Neural cell (in vitro differentiated cells): ENCODE results near the gene DPP3. TPM values are rescaled to one million over a fixed set of nuclear protein-coding genes. Genes with fewer than 3 reads are reported as not detected.
"Not testable (repeated sequence)": the region's sequence is repeated elsewhere in the genome, so short reads cannot be mapped to it uniquely, and the experiment has no call there.

Experiments
- H2AFZ ChIP-seq: fragments of 200-600, 300-800 bp; sonication (generic), shearing (Covaris generic); 2 replicates; pipeline ENCODE4 v1.6.0; 2014; ENCODE audit warnings: low read depth, mild to moderate bottlenecking, antibody characterized with exemption, low read length, moderate library complexity
- H3F3A ChIP-seq: fragments of 200-600 bp; shearing (Covaris generic); 2 replicates; pipeline ENCODE4 v1.6.1; 2016; ENCODE audit warnings: mild to moderate bottlenecking, moderate library complexity, mixed read lengths, antibody characterized with exemption, low read length; ENCODE audit not compliant: insufficient read depth, poor library complexity, severe bottlenecking
- H3K27ac ChIP-seq: fragments of 200-600, 300-800 bp; sonication (generic), shearing (Covaris generic); 2 replicates; pipeline ENCODE4 v1.5.1; 2014; ENCODE audit warnings: mild to moderate bottlenecking, low read length, moderate library complexity
- H3K27me3 ChIP-seq: fragments of 300-800, 200-600 bp; sonication (generic), shearing (Covaris generic); 2 replicates; pipeline ENCODE4 v1.6.0; 2014; ENCODE audit warnings: mild to moderate bottlenecking, low read depth, low read length, moderate library complexity; ENCODE audit not compliant: insufficient read depth
- H3K36me3 ChIP-seq: fragments of 300-800, 200-600 bp; sonication (generic), shearing (Covaris generic); 2 replicates; pipeline ENCODE4 v1.5.1; 2014; ENCODE audit warnings: mild to moderate bottlenecking, antibody characterized with exemption, low read length, moderate library complexity; ENCODE audit not compliant: insufficient read depth
- H3K4me2 ChIP-seq: fragments of 300-800, 200-600 bp; sonication (generic), shearing (Covaris generic); 2 replicates; pipeline ENCODE4 v1.6.0; 2014; ENCODE audit warnings: mild to moderate bottlenecking, low read length
- H3K4me3 ChIP-seq: fragments of 300-800, 200-600 bp; sonication (generic), shearing (Covaris generic); 2 replicates; pipeline ENCODE4 v1.5.1; 2014; ENCODE audit warnings: mild to moderate bottlenecking, low read length, moderate library complexity
- H3K79me2 ChIP-seq: fragments of 200-600 bp; shearing (Covaris generic); replicated peaks from 2 replicates; pipeline ENCODE4 v1.6.0; 2014; ENCODE audit warnings: mild to moderate bottlenecking, low read length, moderate library complexity; ENCODE audit not compliant: insufficient read depth
- H3K9ac ChIP-seq: fragments of 300-800, 200-600 bp; sonication (generic), shearing (Covaris generic); 2 replicates; pipeline ENCODE4 v1.6.1; 2016; ENCODE audit warnings: mild to moderate bottlenecking, low read length, mixed read lengths
- H3K9me2 ChIP-seq: fragments of 200-600 bp; shearing (Covaris generic); 2 replicates; pipeline ENCODE4 v1.6.1; 2016; ENCODE audit warnings: mild to moderate bottlenecking, low read length, mixed read lengths; ENCODE audit not compliant: insufficient read depth
- H3K9me3 ChIP-seq: fragments of 200-600, 300-800 bp; sonication (generic), shearing (Covaris generic); 2 replicates; pipeline ENCODE4 v1.6.1; 2016; ENCODE audit warnings: mild to moderate bottlenecking, mixed run types, low read length, moderate library complexity, mixed read lengths
- H4K20me1 ChIP-seq: fragments of 200-600 bp; shearing (Covaris generic); 2 replicates; pipeline ENCODE4 v1.6.1; 2016; ENCODE audit warnings: mild to moderate bottlenecking, mixed run types; ENCODE audit not compliant: insufficient read depth
- EP300 ChIP-seq: fragments of 450-650 bp; conservative IDR thresholded peaks from 2 replicates; pipeline ENCODE4 v1.6.1; 2014; ENCODE audit warnings: antibody characterized with exemption, mild to moderate bottlenecking, moderate library complexity; ENCODE audit not compliant: poor library complexity, severe bottlenecking
- EZH2 ChIP-seq: fragments of 200-600, 300-800 bp; shearing (Covaris generic), sonication (generic); IDR thresholded peaks from 2 replicates; pipeline ENCODE4 v1.6.1; 2014; ENCODE audit warnings: antibody characterized with exemption, low read length, borderline replicate concordance, mild to moderate bottlenecking; ENCODE audit not compliant: insufficient read depth, poor library complexity, severe bottlenecking
- MXI1 ChIP-seq: fragments of 450-650 bp; conservative IDR thresholded peaks from 2 replicates; pipeline ENCODE4 v1.6.1; 2014; ENCODE audit warnings: antibody characterized with exemption, mild to moderate bottlenecking; ENCODE audit not compliant: poor library complexity, severe bottlenecking
- POLR2AphosphoS5 ChIP-seq: IDR thresholded peaks from 2 replicates; pipeline ENCODE4 v1.6.1; 2012
- RAD21 ChIP-seq: fragments of 450-650 bp; conservative IDR thresholded peaks from 2 replicates; pipeline ENCODE4 v1.6.1; 2014; ENCODE audit warnings: antibody characterized with exemption, mild to moderate bottlenecking, moderate library complexity
- SMC3 ChIP-seq: fragments of 450-650 bp; conservative IDR thresholded peaks from 2 replicates; pipeline ENCODE4 v1.6.1; 2014; ENCODE audit warnings: antibody characterized with exemption, mild to moderate bottlenecking, moderate library complexity; ENCODE audit not compliant: poor library complexity
- TAF1 ChIP-seq: IDR thresholded peaks from 2 replicates; pipeline ENCODE4 v1.6.1; 2012; ENCODE audit warnings: low read depth
- polyA plus RNA-seq: library from polyadenylated mRNA; depleted of rRNA; stranded (reverse); fragments of >200 nt; gene quantifications from 2 replicates; pipeline ENCODE4 v1.2.3, GENCODE V29; 2014
- TF ChIP-seq, protein P1 (sequence below): IDR thresholded peaks from 2 replicates; pipeline ENCODE4 v1.6.1; 2012; ENCODE audit warnings: borderline replicate concordance
- TF ChIP-seq, protein P2 (sequence below): fragments of 450-650 bp; IDR thresholded peaks from 2 replicates; pipeline ENCODE4 v1.5.1; 2014; ENCODE audit warnings: antibody characterized with exemption, mild to moderate bottlenecking, moderate library complexity; ENCODE audit not compliant: poor library complexity, severe bottlenecking

Gene DPP3
- polyA plus RNA-seq, 1 donor from 2014 or later: 71.7 TPM

DNA sequence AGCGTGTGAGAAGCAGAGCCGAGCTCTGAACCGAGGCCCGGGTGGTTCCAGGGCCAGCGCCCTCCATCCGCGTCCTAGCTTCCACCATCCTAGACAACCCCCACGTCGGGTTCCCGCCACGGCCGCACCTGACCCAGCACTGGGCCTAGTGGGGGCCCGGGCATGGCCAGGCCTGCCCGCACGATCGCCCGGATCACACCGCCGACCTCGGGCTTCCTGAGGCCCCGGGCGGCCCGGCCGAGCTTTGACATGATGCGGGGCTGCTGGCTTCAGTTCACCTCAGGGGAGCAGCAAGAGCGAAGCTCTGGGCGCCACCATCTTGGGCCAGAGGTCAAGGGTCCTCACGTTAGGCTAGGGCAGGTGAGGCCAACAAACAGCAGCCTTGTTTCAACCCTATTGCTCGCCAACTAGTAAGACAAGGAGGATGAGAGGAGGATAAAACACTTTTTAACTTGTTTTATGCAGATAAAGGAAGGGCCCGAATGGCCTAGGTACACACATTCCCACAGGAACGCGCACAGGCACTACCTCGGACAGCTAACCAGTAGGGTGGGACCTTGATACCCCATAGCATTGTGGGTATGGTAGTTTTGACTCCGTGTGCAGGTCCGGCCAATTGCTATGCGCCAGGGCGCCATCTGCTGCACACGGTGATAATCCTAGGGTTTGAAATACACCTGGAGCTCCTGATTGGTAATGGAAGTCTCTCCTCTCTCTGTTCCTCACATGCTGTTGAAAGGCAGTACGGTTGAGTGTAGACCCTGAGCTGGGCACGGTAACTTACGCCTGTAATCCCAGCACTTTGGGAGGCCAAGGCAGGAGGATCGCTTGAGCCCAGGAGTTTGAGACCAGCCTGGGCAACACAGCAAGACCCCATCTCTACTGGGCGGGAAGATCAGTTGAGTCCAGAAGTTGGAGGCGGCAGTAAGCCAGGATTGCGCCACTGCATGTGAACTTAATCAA, 41.4 kb upstream of the DPP3 start, which contains the start of gene MRPL11:
TSS of gene MRPL11 (minus strand) at position 345 of the 963 bp plus-strand sequence. CDS start at position 251, 94 bp downstream.
- TF ChIP-seq TAF1 (no peak), MXI1 (peak; percentile 97), POLR2AphosphoS5 (peak; percentile 68), SMC3 (peak; percentile 88), RAD21 (peak; percentile 76), EP300 (peak; percentile 30), EZH2 (no peak)
- TF ChIP-seq, protein P1, sequence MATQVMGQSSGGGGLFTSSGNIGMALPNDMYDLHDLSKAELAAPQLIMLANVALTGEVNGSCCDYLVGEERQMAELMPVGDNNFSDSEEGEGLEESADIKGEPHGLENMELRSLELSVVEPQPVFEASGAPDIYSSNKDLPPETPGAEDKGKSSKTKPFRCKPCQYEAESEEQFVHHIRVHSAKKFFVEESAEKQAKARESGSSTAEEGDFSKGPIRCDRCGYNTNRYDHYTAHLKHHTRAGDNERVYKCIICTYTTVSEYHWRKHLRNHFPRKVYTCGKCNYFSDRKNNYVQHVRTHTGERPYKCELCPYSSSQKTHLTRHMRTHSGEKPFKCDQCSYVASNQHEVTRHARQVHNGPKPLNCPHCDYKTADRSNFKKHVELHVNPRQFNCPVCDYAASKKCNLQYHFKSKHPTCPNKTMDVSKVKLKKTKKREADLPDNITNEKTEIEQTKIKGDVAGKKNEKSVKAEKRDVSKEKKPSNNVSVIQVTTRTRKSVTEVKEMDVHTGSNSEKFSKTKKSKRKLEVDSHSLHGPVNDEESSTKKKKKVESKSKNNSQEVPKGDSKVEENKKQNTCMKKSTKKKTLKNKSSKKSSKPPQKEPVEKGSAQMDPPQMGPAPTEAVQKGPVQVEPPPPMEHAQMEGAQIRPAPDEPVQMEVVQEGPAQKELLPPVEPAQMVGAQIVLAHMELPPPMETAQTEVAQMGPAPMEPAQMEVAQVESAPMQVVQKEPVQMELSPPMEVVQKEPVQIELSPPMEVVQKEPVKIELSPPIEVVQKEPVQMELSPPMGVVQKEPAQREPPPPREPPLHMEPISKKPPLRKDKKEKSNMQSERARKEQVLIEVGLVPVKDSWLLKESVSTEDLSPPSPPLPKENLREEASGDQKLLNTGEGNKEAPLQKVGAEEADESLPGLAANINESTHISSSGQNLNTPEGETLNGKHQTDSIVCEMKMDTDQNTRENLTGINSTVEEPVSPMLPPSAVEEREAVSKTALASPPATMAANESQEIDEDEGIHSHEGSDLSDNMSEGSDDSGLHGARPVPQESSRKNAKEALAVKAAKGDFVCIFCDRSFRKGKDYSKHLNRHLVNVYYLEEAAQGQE: peak; percentile 50
- TF ChIP-seq, protein P2, sequence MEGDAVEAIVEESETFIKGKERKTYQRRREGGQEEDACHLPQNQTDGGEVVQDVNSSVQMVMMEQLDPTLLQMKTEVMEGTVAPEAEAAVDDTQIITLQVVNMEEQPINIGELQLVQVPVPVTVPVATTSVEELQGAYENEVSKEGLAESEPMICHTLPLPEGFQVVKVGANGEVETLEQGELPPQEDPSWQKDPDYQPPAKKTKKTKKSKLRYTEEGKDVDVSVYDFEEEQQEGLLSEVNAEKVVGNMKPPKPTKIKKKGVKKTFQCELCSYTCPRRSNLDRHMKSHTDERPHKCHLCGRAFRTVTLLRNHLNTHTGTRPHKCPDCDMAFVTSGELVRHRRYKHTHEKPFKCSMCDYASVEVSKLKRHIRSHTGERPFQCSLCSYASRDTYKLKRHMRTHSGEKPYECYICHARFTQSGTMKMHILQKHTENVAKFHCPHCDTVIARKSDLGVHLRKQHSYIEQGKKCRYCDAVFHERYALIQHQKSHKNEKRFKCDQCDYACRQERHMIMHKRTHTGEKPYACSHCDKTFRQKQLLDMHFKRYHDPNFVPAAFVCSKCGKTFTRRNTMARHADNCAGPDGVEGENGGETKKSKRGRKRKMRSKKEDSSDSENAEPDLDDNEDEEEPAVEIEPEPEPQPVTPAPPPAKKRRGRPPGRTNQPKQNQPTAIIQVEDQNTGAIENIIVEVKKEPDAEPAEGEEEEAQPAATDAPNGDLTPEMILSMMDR: peak; percentile 96
- no peaks in the 10 kb centered on the region for H3K9me2 ChIP-seq
- no peaks in the 10 kb centered on the region for H3K9me3 ChIP-seq
- no peaks in the 10 kb centered on the region for H3K79me2 ChIP-seq
- H3K4me2 ChIP-seq: peak within 1 kb of the TSS; percentile 78
- peak within 1 kb of the TSS; percentile 88 for H3K4me3 ChIP-seq
- H3K27me3 ChIP-seq: no peaks in the 10 kb centered on the region
- peak within 1 kb of the TSS; percentile 75 for H2AFZ ChIP-seq
- H3F3A ChIP-seq: no peaks in the 10 kb centered on the region
- peak within 1 kb of the TSS; percentile 57 for H3K27ac ChIP-seq
- peak within 1 kb of the TSS; percentile 81 for H3K9ac ChIP-seq
- H4K20me1 ChIP-seq: no peaks in the 10 kb centered on the region
- no peaks in the 10 kb centered on the region for H3K36me3 ChIP-seq

DNA sequence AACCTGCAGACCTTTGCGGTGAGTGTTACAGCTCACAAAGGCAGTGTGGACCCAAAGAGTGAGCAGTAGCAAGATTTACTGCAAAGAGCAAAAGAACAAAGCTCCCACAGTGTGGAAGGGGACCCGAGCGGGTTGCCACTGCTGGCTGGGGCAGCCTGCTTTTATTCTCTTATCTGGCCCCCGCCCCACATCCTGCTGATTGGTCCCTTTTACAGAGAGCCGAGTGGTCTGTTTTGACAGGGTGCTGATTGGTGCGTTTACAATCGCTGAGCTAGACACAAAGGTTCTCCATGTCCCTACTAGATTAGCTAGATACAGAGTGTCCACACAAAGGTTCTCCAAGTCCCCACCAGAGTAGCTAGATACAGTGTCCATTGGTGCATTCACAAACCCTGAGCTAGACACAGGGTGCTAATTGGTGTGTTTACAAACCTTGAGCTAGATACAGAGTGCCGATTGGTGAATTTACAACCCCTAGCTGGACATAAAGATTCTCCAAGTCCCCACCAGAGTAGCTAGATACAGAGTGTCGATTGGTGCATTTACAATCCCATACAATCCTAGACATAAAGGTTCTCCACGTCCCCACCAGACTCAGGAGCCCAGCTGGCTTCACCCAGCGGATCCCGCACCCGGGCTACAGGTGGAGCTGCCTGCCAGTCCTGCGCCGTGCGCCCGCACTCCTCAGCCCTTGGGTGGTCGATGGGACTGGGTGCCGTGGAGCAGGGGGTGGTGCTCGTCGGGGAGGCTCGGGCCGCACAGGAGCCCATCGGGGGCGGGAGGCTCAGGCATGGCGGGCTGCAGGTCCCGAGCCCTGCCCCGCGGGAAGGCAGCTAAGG, 39.9 kb upstream of the DPP3 start:
- not testable (repeated sequence) for H3K36me3 ChIP-seq, H3K79me2 ChIP-seq, H3K9me2 ChIP-seq, H3K9me3 ChIP-seq, H2AFZ ChIP-seq, H3K9ac ChIP-seq, H3K4me2 ChIP-seq, H3K4me3 ChIP-seq, H3K27ac ChIP-seq, H4K20me1 ChIP-seq, H3K27me3 ChIP-seq, H3F3A ChIP-seq

DNA sequence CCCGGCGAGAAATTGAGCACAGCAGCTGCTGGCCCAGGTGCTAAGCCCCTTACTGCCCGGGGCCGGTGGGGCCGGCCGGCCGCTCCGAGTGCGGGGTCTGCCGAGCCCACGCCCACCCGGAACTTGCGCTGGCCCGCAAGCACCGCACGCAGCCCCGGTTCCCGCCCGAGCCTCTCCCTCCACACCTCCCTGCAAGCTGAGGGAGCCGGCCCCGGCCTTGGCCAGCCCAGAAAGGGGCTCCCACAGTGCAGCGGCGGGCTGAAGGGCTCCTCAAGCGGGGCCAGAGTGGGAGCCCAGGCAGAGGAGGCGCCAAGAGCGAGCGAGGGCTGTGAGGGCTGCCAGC, 39.3 kb upstream of the DPP3 start:
- not testable (repeated sequence) for H3K4me3 ChIP-seq, H3K79me2 ChIP-seq, H3K27ac ChIP-seq, H3K4me2 ChIP-seq, H3K36me3 ChIP-seq, H3F3A ChIP-seq, H3K9me3 ChIP-seq, H3K9ac ChIP-seq, H3K27me3 ChIP-seq, H4K20me1 ChIP-seq, H3K9me2 ChIP-seq, H2AFZ ChIP-seq
